GM18499 (cell line): Measurements from ENCODE around the gene EHMT1.

Experiments
- ATAC-seq: cut with Tn5 transposase; IDR thresholded peaks from one replicate; pipeline ENCODE4 v1.9.1; 2021; ENCODE audit warnings: moderate number of reproducible peaks; ENCODE audit not compliant: insufficient read depth, unreplicated experiment

Gene EHMT1

DNA sequence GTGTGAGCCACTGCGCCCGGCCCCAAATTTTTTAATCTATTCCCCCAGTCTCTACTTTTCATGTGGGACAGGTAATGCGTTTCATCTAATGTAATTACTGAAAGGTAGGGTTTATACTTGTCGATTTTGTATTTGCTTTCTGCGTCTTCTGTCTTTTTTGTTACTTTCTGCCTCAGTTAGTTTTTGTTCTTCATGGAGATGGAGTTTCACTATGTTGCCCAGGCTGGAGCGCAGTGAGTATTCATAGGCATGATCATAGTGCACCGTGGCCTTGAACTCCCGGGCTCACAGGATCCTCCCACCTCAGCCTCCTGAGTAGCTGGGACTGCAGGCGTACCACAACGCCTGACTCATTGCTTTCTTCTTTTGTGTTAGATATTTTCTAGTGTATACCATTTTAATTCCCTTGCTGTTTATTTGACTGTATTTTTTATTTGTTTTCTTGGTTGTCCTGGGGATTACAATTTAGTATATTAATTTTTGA lies 23.4 kb downstream of the EHMT1 start:
- no peak for ATAC-seq

DNA sequence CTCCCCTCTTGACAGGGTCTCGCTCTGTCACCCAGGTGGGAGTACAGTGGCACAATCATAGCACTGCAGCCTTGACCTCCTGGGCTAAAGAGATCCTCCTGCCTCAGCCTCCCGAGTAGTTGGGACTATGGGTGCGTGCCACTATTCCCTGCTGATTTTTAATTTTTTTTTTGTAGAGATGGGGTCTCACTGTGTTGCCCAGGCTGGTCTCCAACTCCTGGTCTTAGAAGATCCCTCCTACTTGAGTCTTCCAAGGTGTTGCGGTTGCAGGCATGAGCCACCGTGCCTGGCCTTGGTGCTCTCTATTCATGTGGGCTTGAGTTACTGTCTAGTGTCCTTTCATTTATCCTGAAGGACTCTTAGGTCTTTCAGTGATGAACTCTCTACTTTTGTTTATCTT lies 24.1 kb downstream of the EHMT1 start:
- no peak for ATAC-seq

DNA sequence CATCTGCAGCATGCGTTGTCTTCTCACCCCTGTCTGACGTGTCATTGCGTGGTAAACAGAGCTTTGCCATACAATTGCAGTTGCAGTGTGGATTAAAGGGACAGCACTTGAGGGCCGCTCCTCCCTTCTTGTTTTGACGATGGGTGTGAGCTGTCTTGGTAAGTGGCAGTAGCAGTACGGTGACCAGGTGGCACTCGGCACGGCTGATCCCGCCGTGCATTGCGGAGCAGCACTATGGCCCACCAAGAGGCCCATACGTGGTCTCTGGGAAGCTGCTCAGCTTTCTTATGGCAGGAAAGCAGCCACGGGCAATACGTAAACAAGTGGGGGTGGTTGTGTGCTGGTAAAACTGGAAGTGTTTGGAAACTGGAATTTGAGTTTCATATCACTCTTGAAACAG lies 25.1 kb downstream of the EHMT1 start:
- ATAC-seq, result no peak

DNA sequence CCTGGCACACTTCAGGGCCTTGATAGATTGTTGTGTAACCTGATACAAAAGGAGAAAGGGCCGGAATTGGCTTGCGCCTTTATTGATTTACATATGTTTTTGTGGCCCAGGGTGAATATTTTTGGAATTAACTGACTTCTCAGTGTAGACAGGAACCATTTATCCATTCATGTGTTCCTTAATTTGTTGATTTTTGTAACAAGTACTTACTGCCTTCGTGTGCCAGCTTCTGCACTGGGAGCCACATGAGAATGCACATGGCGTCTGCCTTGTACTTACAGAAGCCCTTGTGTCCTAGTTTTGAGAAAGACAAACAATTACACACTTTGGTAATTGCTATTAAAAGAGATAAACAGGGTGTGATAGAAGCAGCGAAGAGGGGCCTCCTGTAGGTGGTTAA lies 26.4 kb downstream of the EHMT1 start:
- ATAC-seq, result no peak

DNA sequence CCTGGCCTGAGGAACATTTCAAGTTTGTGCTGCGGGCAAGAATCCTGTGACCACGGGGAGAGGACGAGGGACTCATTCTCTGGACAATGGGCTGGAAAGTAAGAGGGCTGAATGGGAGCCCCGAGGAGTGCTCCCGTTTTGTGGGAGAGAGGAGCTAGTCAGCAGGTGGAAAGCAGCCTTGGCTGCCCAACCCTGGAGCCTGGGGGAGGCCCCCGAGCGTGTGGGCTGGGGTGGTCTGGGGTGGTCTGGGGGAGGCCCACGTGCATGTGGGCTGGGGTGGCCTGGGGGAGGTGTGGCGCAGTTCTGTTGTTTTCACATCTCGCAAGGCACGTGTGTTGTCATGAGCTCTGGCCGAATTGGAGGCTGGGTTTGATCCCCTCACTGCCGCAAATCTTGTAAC lies 27.5 kb downstream of the EHMT1 start:
- no peak for ATAC-seq

DNA sequence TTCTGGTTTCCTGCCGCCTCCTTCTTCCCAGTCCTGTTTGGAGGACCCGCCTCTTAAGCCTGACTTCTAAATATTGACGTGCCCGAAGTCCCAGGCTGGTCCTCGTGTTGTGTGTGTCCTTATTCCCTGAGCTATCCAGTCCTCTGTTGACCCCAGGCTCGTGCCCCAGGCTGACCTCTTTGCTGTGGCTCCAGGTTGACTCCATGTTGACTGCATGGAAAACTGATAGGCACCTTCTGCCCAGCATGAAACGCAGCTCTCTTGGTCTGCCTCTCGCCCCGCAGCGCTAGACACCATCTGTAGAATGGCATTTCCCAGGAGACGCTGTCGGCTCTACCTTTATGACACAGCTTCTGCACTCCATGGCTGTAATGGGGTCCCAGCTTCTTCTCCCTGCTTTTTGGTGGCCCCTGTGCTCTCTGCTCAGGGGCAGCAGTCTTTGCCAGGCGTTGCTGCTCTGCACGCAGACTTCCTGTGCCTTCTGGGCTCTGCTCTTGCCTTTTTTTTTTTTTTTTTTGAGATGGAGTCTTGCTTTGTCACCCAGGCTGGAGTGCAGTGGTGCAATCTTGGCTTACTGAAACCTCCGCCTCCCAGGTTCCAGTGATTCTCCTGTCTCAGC lies 28.4 kb downstream of the EHMT1 start:
- ATAC-seq, result no peak

DNA sequence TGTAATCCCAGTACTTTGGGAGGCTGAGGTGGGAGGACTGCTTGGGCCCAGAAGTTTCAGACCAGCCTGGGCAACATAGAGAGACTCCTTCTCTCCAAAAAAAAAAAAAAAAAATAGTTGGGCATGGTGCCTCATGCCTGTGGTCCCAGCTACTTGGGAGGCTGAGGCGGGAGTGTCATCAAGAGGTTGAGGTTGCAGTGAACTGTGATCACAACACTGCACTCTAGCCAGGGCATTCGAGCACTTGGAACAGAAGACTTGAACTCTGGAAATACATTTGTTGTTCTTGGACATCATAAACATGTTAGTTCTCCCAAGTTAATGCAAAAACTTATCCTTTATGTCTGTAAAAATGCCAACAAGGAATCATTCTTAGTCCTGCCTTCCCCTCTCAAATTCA lies 29.6 kb downstream of the EHMT1 start:
- no peak for ATAC-seq

DNA sequence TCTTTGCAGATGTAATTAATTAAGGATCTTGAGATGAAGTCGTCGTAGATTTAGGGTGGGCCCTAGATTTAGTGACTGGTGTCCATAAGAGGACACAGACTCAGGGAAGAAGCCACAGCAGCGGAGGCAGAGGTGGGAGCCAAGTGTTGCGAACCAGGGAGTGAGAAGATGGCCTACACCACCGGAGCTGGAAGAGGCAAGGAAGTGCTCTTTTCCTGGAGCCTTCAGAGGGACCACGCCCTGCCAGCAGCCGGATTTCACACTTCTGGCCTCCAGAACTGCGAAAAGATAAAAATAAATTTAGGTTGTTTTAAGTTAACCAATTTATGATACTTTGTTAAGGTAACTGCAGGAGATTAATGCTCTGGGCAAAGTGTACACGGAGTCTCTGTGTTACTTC lies 30.7 kb downstream of the EHMT1 start:
- no peak for ATAC-seq

DNA sequence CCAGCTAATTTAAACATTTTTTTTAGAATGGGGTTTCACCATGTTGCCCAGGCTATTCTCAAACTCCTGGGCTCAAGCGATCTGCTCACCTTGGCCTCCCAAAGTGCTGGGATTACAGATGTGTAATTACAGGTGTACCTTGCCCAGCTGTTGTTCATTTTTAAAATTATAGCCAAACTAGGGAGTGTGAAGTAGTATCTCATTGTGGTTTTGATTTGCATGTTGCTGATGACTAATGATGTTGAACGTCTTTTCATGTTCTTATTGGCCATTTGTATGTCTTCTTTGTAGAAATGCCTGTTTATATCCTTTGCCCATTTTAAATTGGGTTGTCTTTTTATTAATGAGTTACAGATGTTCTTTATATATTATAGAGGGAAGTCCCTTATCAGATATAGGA lies 31.5 kb downstream of the EHMT1 start:
- no peak for ATAC-seq

DNA sequence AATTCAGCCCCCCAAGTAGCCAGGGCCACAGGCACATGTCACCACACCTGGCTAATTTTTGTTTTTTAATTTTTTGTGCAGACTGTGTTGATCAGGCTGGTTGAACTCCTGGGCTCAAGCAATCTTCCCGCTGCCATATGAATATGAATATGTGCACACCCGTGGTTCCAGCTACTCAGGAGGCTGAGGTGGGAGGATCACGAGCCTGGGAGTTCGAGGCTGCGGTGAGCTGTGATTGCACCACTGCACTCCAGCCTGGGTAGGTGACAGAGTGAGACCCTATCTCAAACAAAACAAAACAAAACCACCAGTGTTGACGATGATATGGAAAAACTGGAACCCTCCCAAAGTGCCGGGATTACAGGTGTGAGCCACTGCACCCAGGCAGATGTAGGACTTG lies 32.0 kb downstream of the EHMT1 start:
- ATAC-seq, result no peak

DNA sequence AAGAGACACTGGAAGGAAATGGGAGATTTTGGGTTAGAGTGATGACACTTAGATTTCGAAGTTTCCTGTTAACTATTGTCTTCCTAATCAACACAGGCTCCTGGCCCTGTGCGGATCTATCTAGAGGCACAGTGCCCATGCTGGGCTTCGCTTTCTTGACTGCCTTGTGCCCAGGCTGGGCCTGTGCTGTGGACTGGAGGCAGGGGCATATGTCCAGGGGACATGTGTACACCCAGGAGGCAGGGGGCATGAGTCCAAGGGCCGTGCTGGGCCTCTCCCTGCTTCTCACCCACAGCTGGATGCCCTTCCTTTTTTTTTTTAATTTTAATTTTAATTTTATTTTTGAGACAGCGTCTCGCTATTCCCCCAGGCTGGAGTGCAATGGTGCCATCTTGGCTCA lies 37.6 kb downstream of the EHMT1 start:
- ATAC-seq, result no peak

DNA sequence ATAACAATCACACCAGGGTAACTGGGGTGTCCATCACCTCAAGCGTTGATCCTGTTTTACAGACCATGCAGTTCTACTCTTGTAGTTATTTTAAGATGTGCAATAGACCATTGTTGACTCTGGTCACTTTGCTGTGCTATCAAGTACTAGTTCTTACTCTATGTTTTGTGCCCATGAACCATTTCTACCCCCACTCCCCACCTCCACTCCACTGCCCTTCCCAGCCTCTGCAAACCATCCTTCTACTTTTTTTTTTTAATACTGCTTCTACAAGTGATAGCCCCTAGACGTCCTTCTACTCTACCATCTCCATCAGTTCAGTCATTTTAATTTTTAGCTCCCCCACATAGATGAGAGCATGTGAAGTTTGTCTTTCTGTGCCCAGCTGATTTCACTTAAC lies 38.8 kb downstream of the EHMT1 start:
- no peak for ATAC-seq

DNA sequence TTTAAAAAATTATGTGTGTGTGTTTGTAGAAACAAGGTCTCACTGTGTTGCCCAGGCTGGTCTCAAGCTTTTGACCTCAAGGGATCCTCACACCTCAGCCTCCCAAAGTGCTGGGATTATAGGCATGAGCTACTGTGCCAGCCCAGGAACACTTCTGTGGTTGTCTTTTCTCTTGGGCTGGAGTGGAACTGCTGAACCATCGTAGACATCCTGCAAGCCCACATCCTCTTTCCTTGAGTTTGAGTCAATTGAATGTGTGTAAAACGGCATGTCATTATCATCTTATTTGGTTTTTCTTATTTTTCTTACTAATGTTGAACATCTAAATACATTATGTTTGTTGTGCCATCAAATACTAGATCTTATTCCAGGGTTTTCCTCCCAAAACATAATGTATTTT lies 40.0 kb downstream of the EHMT1 start:
- ATAC-seq, result no peak

DNA sequence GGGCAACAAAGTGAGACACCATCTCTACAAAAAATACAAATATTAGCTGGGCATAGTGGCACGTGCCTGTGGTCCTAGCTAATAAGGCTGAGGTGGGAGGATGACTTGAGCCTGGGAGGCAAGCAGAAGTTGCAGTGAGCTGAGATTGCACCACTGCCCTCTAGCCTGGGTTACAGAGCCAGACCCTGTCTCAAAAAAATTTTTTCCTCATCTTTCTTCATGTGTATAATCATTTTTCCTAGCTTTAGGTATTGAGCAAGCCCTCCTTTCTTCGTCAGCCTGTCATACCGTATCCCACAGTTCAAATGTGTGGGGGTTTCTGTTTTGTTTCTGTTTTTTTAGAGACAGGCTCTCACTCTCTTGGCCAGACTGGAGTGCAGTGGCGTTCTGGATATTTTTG lies 41.3 kb downstream of the EHMT1 start:
- ATAC-seq, result no peak

DNA sequence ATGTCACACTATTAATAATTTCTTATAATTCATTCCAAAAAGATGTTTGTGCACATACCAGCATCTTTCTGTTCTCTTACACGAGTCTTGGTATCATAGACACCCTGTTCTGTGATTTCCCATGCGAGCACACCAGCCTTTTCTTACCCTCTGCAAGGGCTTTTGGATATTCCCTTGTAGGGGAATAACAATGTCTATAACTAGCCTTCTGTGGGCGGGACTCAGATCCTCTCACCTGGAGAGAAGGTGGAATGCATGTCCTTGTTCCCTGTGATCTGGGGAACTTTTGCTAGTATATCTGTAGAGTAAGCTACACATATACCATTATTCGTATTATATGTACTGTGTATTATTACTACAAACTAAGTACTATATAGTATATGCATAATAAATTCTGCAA lies 44.8 kb downstream of the EHMT1 start:
- no peak for ATAC-seq

DNA sequence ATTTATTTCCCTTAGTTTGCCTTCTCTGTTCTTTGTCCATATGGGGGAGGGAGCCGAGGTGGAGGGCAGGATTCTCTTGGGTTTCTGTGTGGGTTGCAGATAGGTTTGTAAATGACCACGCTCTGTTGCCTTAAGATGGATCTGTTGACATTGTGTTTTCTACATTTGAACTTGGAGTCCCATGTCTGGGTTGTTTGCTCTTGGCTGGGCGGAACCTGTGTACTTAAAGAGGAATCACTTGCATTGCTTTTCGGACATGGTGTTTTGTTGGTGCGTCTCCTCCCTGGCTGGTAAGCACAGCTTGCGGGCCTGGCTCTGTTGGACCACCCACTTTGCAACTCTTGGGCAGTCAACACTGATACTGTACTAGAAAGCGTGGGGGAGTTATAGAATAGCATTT lies 45.9 kb downstream of the EHMT1 start:
- no peak for ATAC-seq

DNA sequence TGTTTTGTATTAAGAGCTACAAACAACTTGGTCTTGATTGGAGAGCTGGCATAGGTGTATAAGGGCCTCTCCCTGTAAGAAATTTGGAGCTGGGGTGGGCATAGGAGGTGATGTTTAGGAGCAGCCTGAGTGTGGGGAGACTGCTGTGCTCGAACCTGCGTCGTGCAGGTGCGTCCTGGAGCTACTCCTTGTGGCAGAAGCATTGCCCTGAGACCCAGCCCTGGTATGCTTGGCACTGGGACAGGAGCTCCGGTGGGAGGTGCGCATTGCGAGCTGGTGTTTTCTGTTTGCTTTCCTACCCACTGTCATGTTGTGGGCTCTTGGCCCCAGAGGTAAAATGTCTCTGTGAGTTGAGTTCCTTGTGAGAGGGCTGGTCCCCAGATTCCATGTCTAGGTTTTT lies 46.4 kb downstream of the EHMT1 start:
- ATAC-seq, result no peak

DNA sequence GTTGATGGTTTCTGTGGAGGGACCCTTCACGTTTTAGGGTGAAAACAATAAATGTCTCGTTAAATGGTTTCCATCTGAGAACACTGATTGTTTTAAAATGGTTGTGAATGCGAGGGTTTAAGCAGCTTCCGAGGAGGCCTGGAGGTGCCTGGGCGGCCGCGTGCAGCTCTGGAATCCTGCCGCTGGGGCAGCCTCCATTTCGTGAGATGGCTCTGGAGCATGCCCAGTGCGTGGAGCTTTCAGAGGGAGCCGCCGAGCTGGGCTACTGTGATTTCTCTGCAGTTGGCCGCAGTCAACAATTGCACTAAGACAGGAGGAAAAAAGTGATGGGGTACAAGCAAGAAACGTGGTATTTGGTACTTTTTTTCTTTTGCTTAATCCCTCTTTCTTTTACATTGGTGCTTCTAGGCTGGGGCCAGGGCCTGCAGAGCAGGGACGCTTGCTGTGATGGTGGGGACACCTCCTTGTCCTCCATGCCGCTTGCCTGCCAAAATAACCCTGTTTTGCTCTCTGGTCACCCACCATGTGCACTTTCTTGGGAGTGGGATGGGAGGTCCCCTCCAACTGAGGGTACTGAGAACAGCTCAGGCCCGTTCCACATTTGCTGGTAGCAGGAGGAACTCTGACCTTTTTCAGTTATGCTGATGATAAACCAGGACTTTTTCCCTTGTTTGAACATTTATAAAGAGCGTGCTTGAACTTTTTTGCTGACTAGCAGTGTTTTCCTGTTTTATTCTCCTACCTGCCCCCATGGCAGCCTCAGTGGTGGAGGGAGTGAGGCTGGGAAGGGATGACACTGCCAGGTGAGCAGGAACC lies 47.1 kb downstream of the EHMT1 start:
- no peak for ATAC-seq

DNA sequence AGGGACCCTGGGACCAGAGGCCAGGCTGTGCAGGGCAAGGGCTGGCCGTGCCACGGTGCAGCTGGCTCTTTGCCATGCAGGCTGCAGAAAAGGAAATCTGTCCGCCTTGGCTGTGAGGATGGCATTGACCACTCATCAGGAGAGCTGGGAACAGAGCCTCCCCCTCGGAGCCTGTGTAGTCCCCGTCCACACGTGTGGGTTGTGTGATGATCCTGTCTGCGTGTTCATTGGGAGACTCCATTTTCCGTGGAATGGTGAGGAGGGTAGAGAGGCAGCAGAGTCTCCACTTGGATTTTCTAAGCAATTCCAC lies 47.7 kb downstream of the EHMT1 start:
- ATAC-seq, result no peak

DNA sequence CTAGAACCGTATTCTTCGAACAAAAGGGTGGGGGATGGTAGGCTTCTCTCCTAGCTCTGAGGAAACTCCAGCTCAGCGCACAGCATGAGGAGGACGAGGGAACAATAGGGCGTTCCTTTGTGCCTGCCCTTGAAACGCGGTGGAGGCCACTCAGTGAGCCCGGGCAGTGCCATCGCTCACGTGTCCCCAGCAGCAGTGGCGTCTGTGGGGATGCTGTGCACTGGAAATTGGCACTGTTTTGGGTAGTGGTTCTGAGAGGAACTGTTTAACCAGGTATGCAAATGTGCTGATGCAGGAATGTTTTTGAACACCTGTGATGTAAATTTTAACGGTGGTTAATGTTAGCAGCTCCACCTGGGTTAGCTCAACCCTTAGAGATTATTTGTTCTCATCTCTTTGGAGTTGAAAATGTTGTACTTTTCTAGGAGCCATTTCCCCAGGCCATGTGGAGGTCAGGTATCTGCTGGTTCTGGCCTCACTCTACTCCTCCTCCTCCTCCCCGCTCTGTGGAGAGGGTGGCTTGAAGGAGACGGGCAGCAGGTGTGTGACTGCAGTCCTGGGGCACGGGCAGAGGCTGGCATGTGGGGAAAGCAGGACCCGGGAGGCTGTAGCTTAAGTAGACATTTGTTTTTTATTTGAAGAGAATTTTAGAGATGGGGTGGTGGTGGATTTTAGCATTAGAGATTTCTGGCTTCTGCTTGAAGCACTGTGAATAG lies 48.3 kb downstream of the EHMT1 start:
- ATAC-seq, result no peak

DNA sequence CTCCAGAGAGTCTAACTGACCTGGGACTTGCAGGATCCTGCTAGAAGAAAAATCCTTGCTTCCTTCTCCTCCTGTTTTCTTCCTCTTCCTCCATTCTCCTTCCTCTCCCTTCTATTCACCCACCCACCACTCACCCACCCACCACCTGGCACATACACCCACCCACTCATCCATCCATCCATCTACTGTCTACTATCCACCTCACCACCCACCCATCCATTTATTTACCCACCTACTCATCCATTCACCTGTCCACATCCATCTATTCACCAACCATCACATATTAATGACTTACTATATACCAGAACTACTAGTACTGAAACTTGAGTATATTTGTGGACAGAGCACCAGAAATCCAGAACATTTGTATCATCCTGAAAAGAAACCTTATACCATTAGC lies 49.4 kb downstream of the EHMT1 start:
- no peak for ATAC-seq

DNA sequence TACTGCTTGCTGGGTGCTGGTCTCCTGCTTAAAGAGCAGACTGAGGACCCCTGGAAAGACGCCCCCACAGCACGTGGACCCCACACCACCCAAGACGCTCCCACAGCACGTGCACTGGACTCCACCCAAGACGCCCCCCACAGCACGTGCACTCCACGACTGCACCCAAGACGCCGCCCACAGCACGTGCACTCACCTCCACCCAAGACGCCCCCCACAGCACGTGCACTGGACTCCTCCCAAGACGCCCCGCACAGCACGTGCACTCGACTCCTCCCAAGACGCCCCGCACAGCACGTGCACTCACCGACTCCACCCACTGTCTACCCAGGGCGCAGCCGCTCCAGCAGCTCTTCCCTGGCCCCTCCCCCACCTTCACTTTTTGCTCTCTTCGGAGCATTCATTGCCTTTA lies 50.5 kb downstream of the EHMT1 start:
- ATAC-seq, result no peak
